Stimulated activated CD8-positive, alpha-beta memory T cell treated with anti-CD3 and anti-CD28 coated beads, Interleukin-15, amount 100 ng/mL, for 4 hours (primary cell): ENCODE results near the gene CUX1.

Experiments
- DNase-seq, 2 donors: peaks; one replicate each; pipeline ENCODE4 v3.0.0-alpha.2; 2020; ENCODE audit warnings: low read depth in 2 of 2

Gene CUX1

DNA sequence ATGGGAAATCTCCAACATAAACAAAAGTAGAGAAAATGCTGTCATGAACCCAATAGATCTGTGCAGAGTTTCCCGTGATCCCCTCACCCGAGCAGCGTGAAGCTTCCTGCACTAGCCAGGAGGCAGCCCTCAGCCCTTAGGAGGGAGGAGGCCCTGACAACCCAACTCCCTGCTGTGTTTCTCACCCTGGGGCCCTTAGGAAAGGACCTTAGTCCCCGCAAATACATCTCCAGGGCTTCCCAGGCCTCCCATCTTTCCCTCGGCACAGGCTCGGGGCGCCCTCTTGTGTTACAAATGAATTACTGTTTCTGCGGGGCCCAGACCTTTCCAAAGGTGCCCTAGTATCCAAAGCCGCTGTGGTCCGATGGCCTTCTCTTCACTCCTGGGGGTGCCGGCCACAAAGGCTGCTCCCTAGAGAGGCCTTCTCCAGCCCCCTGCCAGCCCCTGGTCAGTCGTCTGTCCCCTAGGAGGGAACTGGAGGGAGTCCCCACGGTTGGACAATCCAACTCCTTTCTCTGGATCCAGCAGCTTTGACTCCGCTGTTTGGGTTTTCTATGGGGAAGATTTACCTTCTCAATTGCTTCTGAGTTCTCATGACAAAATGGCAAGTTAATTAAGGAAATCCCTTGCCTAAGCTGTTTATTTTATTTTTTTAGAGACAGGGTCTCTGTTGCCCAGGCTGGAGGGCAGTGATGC lies 419.3 kb downstream of the CUX1 start:
- DNase-seq, result no peak

DNA sequence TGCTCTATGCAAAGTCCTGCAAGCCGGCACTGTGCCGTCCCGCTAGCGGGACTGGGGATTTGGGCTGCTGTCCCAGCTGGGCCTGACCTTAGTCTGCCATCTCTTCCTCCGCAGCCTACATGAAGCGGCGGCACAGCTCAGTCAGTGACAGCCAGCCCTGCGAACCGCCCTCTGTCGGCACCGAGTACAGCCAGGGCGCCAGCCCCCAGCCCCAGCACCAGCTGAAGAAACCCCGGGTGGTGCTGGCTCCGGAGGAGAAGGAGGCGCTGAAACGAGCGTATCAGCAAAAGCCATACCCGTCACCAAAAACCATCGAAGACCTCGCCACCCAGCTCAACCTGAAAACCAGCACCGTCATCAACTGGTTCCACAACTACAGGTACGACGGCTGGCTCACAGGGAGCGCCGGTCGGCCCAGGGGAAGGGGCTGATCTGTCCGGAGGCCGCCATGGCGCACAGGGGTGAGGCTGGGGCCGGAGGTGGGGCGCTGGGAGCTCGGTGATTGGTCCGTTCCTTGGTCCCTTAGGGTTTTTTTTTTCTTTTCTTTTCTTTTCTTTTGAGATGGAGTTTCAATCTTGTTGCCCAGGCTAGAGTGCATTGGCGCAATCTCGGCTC lies 421.9 kb downstream of the CUX1 start:
- DNase-seq, result no peak

DNA sequence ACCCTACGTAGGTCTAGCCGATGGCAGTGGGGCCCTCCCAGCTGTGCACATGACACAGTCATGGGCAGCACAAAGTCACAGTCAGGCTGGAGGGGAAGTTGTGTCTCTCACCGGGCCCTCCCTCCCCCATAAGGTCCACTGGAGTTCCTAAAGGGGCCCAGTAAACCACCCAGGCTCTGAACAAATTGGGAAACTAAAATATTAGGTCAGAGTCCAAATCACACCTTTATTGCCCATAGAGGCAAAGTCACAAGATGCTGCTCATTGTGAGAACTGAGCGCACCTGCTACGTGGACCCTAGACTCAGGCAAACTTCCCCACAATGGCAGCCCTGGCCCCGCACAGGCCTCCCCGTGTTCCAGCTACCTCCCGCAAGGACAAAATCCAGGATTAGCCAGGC lies 424.0 kb downstream of the CUX1 start:
- no peak for DNase-seq

DNA sequence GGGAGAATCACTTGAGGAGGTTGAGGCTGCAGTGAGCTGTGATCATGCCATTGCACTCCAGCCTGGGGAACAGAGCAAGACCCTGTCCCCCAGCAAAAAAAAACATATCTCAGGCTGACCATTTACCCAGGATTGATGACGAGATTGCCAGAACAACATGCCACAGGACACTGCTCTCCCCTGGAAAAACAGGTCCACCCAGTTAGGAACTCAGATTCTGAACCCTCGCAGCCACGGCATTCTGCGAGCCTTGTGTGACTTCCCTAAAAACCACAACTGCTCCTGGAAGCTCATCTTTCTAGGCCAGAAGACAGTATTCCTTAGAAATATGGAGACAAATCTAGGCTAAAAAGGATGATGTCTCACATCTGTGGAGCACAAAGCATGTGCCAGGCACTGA lies 427.2 kb downstream of the CUX1 start:
- no peak for DNase-seq

DNA sequence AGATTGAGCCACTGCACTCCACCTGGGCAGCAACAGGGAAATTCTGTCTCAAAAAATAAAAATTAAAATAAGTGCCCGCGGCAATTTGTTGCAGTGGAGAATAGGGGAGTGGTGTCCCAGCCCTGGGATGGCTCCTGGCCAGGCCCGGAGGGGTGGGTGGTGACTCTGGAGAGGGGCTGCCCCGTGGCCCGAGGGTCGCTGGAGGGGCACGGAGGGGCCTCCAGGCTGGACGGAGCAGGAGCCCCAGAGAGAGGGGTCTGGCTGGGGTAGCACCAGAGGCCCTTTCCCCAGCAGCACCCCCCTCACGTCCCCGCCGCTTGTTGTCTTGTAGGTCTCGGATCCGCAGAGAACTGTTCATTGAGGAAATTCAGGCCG lies 430.6 kb downstream of the CUX1 start:
- DNase-seq, result no peak

DNA sequence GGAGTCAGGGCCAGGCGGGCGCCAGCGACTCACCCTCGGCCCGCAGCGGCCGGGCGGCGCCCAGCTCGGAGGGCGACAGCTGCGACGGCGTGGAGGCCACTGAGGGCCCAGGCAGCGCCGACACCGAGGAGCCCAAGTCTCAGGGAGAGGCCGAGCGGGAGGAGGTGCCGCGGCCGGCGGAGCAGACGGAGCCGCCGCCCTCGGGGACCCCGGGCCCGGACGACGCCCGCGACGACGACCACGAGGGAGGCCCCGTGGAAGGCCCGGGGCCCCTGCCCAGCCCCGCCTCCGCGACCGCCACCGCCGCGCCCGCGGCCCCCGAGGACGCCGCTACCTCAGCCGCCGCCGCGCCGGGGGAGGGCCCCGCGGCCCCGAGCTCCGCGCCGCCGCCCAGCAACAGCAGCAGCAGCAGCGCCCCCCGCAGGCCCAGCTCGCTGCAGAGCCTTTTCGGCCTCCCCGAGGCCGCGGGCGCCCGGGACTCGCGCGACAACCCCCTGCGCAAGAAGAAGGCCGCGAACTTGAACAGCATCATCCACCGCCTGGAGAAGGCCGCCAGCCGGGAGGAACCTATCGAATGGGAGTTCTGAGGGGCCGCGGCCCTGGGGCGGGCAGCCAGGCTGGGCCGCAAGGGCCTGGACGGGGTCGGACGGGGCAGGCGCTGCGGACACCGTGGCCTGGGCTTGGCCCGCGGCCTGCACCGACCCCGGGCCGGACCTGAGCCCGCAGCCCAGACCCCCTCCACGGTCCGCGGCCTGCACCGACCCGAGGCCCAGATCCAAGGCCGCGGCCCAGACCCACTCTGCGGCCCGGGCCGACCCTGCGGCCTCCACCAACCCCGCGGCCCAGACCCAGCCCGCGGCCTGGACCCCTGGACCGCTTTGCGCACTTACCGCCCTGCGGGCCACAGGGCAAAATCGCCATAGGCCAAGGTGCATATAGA lies 431.3 kb downstream of the CUX1 start:
- no peak for DNase-seq

DNA sequence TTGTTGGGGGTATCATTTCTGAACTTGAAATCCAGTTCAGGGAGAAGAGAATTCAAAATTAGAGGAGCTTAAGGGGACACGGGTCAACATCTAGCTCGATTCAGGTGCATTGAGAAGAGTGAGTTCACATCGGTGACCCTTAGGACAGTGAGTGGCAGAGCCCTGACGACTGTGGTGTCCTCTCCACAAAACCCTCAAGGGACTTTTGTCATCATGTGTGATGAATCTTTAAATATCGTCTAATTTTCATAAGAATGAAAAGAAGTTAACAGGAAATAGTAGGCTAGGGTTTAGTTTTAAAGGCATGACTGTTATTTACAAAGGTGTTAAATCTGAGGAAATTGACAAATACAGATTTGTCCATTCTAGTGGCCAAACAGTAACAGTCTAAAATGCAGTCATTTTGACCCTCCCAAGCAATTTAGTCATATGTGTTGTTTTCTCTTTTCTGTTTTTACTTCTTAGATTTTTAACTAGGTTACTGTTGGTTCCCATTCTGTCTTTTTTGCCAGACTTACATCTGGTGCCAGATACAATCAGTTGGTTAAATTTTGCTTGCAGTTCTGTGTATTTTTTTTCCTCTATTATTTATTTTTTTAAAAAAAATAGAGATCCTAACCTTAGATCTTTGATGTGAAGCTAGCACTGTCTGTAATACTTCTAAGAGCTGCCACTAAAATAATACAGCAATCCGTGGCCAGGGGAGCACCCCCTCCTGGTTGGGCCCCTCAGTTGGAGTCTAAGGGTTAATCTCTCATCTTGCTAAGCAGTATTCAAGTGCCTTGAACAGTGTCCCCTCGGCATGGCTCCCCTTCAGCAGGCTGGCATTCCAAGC lies 434.3 kb downstream of the CUX1 start:
- no peak for DNase-seq

DNA sequence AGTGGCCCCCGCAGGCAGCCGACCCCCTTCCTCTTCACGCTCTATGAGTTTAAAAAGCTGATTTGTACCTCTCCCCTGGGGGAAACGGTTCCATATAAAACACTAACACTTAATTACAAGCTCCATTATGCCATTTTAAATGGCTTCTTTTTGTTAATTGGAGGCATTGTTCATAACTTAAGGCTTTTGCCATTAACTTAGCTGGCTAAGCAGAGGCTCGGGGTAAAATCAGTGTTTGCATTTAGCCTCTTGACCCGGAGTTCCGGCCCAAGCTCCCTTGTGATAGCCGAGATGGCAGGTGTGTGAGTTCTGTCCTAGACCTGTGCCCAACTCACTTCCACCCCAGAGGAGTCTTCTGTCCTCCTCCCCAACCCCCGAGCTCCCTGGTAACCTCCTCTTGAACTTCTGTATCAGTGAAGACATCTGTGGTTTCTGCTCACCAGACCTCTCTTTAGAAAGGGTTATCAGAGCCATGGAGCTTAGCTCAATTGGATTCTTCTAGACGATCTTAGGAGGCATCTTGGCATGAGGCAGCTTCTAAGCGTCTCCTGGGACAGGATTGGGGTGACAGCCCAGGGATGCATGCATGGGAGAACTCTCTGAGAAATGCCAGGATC lies 435.0 kb downstream of the CUX1 start:
- DNase-seq, result no peak

DNA sequence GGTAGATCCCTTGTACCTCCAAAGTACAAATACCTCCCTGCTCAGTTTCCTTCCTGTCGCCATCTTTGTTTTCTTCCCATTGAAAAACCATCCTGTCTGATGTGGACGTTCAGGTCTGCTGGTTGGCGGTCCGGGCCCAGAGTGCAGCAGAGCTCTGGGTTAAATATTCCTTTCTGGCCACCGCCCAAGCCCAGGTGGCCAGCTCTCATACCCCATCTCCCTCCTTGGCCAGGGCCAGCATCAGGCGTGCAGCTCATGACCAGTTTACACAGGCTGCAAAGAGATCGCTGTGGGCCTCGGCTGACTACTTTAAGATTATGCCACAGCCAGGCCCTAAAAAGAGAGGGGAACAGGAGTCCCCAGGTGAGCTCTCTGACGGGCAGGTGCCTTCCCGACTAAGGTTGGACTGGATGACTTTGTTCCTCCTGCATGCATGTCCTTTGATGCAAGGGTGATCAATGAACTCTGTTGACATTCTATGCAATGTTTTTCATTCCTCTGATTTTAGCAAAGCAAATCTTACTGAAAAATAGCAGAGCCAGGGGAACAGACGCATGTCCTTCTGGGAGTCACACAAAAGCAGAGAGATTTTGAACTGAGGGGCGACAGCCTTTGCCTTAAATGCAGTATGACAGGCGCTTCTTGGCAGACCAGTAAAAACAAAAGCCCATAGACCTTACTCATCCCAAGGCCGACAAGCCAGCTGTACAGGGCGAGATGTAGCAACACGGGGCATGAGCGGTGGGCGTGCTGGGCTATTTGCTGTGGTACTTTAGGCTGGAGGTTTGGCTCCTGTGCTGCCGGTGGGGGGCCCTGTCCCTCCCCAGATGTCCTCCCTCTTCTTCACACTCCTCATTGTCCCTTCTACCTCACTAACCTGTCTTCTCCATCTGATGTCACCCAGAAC lies 435.9 kb downstream of the CUX1 start:
- no peak for DNase-seq

DNA sequence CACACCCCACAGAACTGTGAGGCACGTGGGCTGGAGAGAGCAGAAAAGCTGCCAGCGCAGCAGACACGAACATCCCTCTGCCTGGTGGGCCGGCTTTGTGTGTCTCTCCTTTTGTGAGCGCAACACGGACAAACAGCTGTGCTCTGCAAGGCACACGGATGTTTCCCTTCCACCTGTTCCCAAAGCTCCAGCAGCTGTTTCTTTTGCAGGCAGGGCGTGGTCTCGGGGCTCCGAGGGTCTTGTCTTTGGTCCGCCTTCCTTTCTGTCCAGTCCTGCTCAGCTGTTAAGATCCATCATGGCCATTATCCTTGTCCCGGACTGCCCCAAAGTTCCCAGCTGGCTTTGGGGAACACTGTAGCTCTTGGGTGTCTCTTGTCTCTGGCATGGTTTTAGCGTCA lies 436.5 kb downstream of the CUX1 start:
- no peak for DNase-seq

DNA sequence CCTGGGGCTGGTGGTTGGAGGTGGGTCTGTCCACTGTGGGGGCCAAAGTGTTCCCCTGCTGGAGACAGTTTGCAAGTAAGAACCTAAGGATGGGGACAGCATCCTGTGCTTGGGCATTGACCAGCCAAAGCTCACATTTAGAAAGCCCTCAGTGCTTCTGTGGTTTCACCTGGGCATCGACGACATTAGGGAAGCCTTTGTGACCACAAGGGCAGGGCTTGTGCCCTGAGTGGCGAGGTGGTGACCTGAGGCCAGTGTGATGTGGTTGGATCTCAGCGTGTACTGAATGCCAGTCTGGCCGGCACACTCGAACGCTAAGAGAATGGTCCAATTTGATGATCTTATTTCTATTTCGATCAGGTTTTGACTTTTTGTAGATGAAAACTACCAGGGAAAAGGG lies 437.1 kb downstream of the CUX1 start:
- DNase-seq, result no peak

DNA sequence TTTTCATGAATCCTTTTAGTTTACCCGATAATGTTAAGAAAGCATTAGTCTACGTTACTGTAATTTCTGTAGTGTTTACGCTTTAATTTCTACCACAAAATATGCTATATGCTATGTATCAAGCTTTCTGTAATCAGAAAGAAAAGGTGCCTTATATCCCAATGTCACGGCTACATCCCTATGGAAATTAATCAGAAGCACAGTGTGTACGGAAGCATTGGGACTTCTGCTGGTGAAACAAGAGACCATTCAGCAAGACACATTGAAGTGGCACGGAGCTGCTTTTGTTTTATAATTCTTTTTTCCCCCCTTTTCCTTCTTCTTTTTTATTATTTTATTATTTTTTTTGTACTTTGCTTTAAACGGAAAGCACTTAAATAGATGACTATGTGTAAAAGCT lies 438.1 kb downstream of the CUX1 start:
- no peak for DNase-seq

DNA sequence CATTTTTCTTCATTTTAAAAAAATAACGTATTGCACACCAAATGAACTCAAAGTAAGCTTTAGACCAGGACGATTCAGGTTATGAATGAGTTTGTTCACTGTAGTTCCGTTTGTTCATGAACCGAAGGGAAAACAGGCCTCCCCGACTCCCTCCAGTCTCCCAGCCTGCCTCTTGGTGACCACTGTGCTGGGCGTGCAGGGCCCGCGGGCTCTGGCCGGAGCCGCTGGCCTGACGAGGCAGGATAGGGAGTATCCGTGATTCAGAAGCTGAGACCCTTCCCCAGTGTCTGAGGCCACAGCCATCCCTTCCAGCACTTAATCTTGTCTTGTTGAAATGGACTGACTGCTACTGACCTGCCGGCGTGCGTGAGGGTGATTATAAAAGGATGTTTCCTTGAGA lies 438.5 kb downstream of the CUX1 start:
- DNase-seq, result no peak

DNA sequence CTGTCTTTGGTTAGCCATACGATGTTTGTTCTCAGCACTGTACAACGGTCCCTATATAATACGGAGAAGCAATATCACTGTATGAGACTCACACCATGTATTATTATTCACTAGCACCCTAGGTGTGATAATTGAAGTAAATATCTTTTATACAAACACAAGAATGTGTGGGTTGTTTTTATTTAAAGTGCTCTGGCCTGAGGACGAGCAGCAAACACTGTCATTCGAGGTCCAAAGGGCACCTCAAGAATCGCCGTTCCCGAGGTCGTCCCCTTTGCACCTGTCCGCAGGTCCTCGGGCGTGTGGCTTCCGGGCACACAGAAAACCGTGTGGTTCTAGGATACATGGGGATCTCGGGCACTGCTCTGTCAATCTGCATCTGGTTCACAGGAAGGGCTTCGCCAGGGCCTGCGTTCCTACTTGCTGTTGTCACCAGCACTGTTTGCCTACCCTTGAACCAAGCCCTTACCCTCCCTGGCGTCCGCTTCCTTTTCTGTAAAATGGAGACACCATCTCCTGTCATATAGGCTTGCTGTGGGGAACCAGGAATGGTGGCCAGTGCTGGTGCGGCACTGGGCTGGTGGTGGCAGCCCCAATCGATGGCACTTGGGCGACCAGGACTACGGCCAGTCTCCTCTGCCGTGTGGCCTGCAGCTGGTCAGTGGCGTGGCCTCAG lies 440.8 kb downstream of the CUX1 start:
- DNase-seq, result no peak

DNA sequence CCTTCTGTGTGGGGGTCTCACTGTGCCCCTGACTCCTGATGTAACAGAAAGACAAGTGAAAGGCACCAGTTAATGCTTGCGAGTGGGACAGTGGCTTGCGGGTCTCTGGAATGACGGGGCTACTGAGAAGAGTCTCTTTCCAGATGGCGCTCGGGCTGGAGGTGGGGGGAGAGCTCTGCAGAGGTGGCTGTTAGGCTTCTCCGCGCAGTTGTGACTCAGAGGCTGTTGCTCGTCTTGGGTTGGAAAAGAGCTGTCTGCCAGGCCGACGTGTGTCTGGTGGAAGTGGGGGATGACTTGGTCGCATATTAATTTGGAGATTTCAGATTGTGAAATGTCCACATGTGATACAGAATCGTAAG lies 441.3 kb downstream of the CUX1 start:
- DNase-seq, result no peak

DNA sequence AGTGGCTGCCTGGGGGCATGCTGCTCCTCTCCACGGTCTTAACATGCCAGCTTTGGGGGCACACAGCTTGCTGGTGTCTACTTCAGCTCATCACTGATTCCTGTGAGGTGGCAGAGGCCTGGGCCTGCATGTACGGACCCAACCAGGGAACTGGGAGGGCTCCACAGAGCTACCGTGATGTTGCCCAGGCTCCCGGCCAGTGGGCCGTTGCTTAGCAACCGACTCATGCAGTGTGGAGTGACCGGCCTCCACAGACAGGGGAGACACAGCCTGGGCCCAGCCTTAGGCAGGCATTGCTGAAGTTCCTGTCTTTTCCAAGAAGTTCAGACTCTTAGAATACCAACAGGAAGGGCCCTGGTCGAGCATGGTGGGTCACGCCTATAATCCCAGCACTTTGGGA lies 443.4 kb downstream of the CUX1 start:
- no peak for DNase-seq

DNA sequence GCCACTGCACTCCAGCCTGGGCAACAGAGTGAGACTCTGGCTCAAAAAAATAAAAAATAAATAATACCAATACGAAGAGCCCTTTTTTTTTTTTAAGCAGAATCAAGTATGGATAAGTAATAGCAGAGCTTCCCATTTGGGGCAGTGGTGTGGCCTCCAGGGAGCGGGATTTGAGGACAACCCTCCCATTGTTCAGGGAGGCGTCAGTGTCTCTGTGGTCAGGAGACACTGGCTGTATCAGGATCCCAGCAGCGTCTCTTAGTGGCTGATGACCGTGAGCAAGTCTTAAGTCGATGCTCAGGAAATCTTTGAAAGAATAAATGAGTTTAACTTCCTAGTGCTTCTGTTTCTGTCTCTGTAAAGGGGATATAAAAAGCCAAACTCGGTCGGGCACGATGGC lies 444.0 kb downstream of the CUX1 start:
- no peak for DNase-seq

DNA sequence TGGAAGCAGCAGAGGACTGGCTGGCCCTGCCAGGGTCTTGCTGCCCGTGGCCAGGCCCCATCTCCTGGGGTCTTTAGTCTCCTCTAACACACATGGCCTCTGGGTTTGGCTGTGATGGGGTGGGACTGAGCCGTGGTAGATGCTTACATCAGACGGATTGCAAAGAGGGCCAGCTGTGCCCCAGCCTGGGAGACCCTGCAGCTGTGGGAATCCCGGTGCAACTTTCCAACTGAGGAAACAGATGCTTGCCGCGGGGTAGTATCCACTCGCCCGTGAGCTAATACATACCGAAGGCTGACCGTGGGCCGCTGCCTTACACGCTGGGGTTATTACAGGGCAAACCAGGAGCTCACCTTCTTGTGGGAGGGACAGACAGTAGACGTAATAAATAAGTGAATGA lies 445.1 kb downstream of the CUX1 start:
- DNase-seq, result no peak

DNA sequence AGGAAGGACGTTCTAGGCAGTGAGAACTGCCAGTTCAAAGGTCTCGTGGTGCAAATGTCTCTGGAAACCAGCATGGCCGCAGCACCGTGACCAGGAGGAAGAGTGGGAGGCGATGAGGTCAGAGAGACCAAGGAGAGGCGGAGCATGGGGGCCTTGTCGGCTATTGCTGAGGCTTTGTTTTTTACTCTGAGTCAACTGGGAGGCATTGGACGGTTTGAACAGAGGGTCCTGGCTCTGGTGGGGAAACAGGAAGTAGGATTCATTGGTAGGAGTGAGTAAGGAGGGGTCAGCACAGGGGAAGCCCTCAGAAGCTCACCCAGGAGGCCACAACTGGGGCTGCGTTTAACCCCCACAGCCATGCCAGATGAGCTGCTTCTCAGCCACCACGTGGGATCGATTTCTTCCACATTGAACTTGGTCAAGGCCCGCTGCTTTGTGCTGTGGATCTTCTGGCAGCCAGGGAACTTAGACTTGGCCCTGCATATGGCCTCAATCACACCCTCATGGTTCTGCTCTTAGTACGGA lies 447.0 kb downstream of the CUX1 start:
- no peak for DNase-seq

DNA sequence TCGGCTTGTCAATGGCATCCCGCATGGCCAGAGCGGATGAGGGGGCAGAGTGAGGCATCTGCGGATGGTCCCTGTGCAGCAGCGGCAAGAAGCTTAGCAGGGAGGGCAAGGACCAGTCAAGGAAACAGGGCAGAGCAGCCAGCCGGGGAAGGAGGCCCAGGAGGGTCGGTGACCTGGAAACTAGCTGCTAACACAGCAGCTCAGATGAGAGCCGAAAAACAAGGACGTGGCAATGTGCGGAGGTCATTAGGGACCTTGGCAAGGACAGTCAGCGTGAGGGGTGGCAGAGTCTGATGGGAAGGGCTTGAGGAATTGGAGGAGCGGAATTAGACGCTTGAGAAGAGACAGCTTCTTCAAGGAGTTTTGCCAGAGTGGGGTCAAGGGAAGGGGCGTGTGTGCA lies 449.1 kb downstream of the CUX1 start:
- no peak for DNase-seq
